ENCODE measurements around the gene ZNF273.
A peak's percentile ranks its signal among the peaks of the same experiment; 100 is the strongest.
"Not testable (repeated sequence)": the region's sequence is repeated elsewhere in the genome, so short reads cannot be mapped to it uniquely, and the experiment has no call there.

Gene ZNF273

GRCh38 chr7:64902806-64903721, at the start of gene ZNF273:
ZNF273 (plus strand) TSS chr7:64903273; CDS start chr7:64903318, 45 bp downstream.
- peak; percentile 87 to 91 for DNase-seq

GRCh38 chr7:64853679-64854078, 49.4 kb upstream of the ZNF273 start:
- DNase-seq = no peak

GRCh38 chr7:64854969-64855368, 48.1 kb upstream of the ZNF273 start:
- no peak for DNase-seq

DNA sequence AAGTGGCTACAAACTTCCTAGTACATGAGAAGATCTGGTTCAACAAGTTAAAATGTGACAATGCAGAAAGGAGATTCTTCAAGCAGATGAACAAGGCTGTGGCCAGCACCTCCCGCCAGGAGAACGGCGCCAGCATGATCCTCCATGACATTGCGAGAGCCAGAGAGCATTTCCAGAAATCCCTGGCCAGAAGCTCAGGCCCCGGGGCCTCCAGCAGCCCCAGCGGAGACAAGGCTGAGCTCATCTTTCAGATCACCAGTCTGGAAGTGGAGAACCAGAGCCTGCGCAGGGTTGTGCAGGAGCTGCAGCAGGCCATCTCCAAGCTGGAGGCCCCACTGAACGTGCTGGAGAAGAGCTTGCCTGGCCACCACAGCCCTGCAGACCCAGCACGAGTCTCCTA, 40.1 kb upstream of the ZNF273 start:
- no peak for DNase-seq

DNA sequence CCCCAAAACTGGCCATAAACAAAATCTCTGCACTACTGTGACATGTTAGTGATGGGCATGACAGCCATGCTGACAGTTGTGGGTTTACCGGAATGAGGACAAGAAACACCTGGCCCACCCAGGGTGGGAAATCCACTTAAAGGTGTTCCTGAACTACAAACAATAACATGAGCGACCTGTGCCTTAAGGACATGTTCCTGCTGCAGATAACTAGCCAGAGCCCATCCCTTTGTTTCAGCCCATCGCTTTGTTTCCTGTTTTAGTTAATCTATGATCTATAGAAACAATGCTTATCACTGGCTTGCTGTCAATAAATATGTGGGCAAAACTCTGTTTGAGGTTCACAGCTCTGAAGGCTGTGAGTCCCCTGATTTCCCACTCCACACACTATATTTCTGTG, 39.5 kb upstream of the ZNF273 start:
- DNase-seq = not testable (repeated sequence)

DNA sequence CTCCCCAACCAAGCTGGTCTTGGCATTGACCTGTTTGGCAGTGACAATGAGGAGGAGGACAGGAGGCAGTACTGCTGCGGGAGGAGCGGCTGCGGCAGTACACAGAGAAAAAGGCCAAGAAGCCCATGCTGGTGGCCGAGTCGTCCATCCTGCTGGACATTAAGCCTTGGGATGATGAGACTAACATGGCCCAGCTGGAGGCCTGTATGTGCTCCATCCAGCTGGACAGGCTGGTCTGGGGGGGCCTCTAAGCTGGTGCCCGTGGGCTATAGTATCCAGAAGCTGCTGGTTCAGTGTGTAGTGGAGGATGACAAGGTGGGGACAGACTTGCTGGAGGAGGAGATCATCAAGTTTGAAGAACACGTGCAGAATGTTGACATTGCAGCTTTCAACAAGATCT, 39.1 kb upstream of the ZNF273 start:
- no peak for DNase-seq

GRCh38 chr7:64867863-64868440, 35.1 kb upstream of the ZNF273 start:
- no peak for DNase-seq

GRCh38 chr7:64868499-64868898, 34.6 kb upstream of the ZNF273 start:
- DNase-seq = no peak

- DNase-seq = no peak
These were observed 33.9 kb upstream of the ZNF273 start for GRCh38 chr7:64869121-64869725.

GRCh38 chr7:64869912-64870562, 33.0 kb upstream of the ZNF273 start:
- no peak for DNase-seq

GRCh38 chr7:64870656-64871055, 32.4 kb upstream of the ZNF273 start:
- no peak for DNase-seq

- no peak for DNase-seq
These were observed 31.3 kb upstream of the ZNF273 start for GRCh38 chr7:64871761-64872160.

DNA sequence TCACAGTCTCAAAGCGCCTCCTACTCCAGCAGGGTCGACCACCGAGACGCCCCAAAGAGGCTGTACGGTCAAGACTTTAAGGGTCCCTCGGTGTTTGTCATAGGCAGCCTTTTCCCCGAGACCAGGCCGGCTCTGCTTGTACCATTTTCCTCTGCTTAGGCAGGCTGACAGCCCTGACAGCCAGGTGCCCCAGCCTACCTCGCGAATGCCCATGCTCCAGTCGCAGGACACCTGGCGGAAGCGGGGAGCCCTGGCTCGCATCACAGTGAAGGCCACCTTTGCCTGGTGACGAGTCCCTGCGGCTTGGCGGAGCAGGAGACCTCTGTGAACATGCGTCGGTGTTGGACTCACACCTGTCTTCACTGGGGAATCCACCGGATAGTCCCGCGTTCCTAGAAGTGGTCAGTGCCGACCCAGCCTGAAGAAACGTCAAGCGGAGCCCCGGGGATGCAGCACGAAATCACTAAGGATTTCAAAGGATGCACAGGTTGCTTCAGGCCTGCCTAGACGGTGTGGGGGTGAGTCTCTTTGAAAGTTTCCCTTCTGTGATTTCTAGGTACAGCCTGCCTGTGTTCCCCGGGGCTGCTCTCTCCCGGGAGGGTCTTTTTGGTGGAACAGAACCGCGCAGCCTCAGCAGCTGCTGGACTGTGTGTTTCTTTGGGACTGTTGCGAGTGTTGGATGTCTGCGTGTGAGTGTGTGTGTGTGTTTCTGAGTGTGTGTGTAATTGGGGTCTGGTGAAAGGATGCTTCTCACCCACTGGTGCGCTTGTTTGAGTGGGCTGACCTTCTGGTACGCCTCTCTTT, 30.5 kb upstream of the ZNF273 start:
- DNase-seq = no peak

- DNase-seq = no peak
These were observed 29.9 kb upstream of the ZNF273 start for GRCh38 chr7:64873155-64873500.

DNA sequence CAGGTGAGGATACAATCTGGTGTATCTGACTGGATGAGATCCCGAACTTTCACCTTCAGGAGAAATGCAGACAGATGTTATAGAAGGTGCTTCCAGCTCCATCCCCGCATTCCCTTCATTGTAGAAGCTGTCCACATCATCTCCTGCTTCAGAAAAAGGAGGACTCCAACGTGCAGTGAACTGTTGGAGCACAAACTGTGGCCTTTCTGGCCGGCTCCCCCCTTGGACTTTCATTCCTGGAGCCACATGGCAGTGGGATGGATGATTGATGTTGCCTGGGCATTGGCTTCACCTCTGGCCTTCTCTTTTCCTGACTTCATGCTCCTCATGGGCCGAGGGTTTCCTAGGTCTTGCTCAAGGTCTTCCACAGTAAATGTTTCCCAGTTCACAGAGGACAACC, 29.6 kb upstream of the ZNF273 start:
- DNase-seq = no peak

DNA sequence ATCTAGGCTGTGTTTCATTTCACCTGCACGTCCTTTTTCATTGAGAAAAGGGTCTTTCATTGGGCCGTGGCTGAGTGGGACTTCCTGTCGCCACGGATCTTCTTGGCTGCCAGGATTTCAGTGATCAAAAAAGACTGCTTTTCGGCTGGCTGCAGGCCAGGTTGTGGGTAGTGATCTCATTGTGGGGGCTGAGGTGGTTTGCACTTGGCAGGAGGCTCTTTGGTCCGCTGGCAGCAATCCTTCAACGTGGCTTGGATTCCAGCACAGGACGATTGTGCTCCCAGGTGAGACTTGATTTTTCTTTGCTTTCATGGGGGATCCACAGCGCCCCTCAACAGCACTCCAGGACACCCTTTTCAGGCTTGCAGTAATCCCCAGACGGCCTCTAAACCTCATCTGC, 29.0 kb upstream of the ZNF273 start:
- DNase-seq = no peak

DNA sequence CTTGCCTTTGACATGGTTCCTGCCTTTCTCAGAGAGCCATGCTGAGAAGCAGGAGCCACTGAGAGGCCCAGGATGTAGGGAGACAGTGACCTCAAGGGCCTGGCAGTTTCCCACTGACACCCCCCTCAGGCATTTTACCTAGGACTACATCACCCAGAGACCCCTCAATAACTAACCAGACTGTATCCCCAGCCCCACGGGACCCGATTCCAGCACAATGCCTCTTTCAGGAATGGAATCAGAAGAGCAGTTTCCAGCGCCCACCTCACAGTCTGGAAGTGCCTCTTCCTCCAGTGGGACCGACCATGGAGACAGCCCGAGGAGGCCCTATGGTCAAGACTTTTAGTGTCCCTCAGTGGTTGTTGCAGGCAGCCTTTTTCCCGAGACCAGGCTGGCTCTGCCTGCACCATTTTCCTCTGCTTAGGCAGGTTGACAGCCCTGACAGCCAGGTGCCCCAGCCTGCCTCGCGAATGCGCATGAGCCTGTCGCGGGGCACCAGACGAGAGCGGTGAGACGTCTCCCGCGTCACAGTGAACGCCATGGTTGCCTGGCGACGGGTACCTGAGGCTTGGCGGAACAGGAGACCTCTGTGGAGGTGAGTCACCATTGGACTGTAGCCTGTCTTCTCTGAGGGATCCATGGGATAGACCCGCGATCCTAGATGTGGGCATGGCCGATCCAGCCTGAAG, 28.4 kb upstream of the ZNF273 start:
- no peak for DNase-seq

- DNase-seq = no peak
These were observed 27.8 kb upstream of the ZNF273 start for GRCh38 chr7:64875258-64875657.

DNA sequence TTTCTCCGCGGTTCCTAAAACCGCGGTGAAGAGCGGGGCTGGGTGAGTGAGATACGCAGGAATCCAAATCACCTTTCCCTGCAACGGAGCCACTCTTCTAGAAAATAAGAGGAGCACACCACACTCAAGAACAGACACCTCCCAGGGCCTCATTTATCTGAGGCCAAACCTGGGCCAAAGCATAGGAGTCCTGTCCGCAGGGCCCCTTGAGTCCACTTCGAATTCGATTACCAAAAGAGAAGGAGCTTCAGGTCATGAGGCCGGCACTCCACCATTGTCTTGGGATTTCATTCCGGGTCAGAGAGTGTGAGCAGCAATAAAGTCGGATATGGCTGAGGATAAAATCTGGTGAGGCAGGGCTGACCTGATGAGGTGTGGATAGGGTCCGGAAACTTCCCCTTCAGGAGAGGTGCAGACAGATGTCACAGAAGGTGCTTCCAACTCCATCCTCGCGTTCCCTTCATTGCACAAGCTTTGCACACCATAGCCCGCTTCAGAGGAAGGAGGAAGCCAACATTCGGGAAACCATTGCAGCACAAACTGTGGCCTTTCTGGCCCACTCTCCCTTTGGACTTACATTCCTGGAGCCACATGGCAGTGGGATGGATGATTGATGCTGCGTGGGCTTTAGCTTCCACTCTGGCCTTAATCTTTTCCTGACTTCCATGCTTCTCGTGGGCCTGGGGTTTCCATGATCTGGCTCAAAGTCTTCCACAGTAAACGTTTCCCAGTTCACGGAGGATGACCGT, 27.2 kb upstream of the ZNF273 start:
- no peak for DNase-seq

DNA sequence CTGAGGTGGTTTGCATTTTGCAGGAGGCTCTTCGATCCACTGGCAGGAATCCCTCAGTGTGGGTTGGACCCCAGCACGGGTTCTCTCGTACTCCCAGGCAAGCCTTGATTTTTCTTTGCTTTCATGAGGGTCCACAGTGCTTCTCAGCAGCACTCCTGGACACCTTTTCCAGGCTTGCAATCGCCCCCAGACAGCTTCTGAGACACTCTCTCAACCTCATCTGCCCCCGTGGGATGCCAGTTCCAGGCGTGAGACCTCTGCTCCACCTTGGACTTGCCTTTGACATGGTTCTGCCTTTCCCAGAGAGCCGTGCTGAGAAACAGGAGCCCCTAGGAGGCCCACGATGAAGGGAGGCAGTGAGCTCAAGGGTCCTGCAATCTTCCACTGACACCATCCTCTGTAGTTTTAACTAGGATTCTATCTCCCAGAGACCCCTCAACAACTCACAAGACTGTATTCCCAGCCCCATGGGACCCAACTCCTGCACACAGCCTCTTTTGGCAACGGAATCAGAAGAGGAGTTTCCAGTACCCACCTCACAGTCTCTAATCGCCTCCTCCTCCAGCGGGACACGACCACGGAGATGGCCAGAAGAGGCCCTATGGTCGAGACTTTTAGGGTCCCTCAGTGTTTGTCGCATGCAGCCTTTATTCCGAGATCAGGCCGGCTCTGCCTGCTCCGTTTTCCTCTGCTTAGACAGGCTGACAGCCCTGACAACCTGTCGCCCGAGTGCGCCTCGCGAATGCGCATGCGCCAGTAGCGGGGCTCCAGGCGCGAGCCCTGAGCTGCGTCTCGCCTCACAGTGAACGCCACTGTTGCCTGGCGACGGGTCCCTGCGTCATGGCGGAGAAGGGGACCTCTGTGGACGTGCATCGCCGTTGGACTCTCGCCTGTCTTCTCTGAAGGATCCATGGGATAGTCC, 26.0 kb upstream of the ZNF273 start:
- DNase-seq = peak; percentile 52 to 61

Measured in activated CD4-positive, alpha-beta T cell treated with anti-CD3 and anti-CD28 coated beads for 4 hours (primary cell).